GM19193 (cell line): ENCODE measurements around the gene IFIT5.

Source experiments
- POLR2A ChIP-seq: IDR thresholded peaks from 4 replicates; pipeline ENCODE4 v1.6.1; 2011; ENCODE audit not compliant: insufficient read depth, insufficient read length; ENCODE audit errors: extremely low read depth

The IFIT5 gene

GRCh38 chr10:89390476-89391225 is 23.7 kb upstream of the IFIT5 start:
- no peak for TF ChIP-seq POLR2A

GRCh38 chr10:89391907-89392756 is 22.2 kb upstream of the IFIT5 start, which contains the start of gene IFIT1:
Gene IFIT1 (plus strand): TSS chr10:89392623. CDS start chr10:89392713, 90 bp downstream.
- peak; percentile 27 for TF ChIP-seq POLR2A

- TF ChIP-seq POLR2A: no peak
Measured at GRCh38 chr10:89392974-89393373, 21.4 kb upstream of the IFIT5 start.

- TF ChIP-seq POLR2A: no peak
Measured at GRCh38 chr10:89393898-89394297, 20.5 kb upstream of the IFIT5 start.

GRCh38 chr10:89395141-89395540 is 19.2 kb upstream of the IFIT5 start:
- no peak for TF ChIP-seq POLR2A

GRCh38 chr10:89398003-89398749 is 16.2 kb upstream of the IFIT5 start:
- no peak for TF ChIP-seq POLR2A

- TF ChIP-seq POLR2A: no peak
Measured at GRCh38 chr10:89399956-89400355, 14.4 kb upstream of the IFIT5 start.

GRCh38 chr10:89403043-89403442 is 11.3 kb upstream of the IFIT5 start:
- TF ChIP-seq POLR2A: no peak

- TF ChIP-seq POLR2A: peak; percentile 31
Measured at GRCh38 chr10:89404104-89405047, 10.0 kb upstream of the IFIT5 start.

GRCh38 chr10:89413398-89413912 is 913 bp upstream of the IFIT5 start:
- TF ChIP-seq POLR2A: no peak

- TF ChIP-seq POLR2A: no peak
Measured at GRCh38 chr10:89414879-89415821, 782 bp downstream of the IFIT5 start.

- no peak for TF ChIP-seq POLR2A
Measured at GRCh38 chr10:89416465-89416864, 2.1 kb downstream of the IFIT5 start.

- no peak for TF ChIP-seq POLR2A
Measured at GRCh38 chr10:89419548-89419947, 5.2 kb downstream of the IFIT5 start.
